GM19455 (cell line): Measurements from ENCODE around the gene NEURL1B.

Source experiments
- ATAC-seq: cut with Tn5 transposase; IDR thresholded peaks from one replicate; pipeline ENCODE4 v1.9.1; 2021; ENCODE audit not compliant: unreplicated experiment

The NEURL1B gene

DNA sequence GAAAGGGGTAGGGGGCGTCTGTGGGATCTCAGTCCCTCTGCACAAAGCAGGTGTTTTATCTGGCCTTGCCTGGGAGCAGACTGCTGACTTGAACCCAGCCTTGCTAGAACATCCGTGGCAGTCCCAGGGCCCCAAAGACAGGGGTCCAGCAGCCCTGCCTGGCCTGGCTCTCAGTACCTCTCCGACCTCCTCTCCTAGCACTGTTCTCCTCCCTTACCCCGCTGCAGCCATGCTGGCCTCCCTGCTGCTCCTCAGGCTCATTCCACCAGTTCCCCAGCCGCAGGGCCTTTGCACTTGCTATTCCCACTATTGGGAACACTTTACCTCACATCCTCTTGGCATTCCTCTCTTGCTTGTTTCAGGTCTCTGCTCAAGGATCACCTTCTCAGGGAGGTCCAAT, 84.7 kb downstream of the NEURL1B start:
- ATAC-seq: no peak

DNA sequence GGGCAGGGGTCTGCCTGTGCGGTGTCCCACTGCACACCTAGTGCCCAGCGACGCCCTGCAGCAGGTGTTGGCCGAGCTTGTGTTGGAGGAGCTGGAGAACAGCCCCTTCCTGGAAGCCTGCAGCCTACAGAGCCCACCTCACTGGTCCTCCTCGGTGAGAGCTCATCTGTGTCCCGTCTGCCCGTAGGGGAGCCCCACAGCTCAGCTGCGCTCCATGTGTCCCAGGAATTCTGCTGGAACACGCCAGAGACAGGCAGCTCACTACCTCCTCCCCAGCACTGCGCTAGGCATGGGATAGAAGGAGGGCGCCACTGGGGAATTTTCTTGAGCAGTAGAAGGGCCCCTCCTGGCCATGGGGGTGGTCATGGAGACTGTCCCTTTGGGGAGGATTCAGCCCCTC, 85.9 kb downstream of the NEURL1B start:
- ATAC-seq: no peak

DNA sequence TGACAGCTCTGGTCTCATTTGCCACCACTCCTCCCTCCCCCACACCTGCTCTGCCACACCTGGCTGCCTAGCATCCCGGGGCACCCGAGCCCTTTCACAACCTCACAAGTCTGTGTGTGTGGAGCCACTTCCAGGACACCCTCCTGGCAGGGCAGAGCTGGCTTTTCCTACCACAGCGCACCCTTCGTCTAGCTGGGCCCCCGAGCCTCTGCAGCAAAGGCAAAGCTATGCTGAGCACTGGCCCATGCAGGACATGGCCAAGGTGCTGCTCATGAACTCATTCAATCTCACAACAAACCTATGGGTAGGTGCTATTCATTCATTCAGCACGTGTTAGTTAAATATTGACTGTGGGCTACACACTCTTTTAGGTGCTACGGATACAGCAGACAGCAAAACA, 86.5 kb downstream of the NEURL1B start:
- no peak for ATAC-seq

DNA sequence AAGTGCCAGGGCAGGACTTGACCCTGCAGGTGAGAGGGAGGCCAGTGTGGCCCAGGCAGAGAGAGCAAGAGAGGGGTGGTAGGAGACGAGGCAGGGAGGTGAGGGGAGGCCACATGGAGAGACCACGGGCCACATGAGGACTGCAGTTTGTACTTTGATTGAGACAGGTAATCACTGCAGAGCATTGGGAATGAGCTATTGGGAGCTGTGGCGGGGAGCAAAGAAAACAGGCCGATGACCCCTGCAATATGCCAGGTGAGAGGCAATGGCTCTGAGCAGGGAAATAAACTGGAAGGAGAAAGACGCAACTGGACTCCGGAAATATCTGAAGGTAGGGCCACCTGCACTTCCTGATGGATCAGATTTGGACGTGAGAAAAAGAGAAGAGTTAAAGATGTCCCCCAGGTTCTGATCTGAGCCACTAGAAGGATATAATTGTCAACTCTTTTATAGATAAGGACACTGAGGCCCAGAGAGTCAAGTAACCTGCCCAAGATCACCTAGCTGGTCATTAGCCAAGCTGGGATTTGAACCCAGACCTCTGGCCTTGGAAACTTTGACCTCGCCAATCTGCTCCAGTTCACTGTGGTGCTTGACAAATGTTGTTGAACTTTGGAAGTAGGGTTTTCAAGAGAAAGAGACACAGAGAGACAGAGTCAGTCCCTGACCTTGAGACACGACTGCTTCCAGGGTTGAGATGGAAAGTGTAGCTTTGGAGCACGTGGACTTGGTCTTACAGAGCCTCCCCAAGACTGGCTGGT, 87.6 kb downstream of the NEURL1B start:
- ATAC-seq: no peak

DNA sequence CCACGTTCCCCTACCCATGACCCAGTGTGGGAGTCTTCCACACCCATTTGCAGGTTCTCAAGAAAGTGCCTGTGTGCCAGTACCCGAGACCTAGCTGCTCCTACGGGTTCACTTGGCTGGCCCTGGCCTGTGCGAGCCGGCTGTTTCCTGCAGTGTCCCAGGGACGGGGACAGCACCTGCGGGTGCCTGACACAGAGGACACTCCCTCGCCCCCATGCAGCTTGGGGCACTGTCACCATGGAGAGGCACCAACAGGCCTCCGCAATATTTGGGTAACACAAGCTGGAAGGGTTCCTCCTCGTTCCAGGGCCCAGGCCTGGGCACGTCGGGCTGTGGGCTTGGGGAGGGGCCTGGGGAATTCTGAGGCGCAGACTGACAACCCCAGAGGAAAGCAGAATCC, 88.5 kb downstream of the NEURL1B start:
- ATAC-seq: no peak

DNA sequence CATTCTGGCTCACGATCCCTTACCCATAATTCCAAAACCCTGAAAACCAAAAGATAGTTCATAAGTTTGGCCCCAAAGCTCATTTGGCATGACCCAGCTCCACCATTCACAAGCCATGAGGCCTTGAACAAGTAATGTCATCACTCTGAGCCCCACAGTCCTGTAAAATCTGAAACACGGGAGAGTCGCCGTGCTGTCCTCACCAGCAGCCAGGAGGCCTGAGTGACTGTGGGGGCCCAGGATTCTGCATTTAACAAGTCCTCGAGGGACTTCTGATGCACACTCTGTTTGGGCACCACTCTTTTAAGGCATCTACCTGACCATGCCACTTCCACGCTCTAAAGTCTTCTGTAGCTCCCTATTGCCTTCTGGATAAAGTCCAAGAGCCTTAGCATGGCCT, 89.2 kb downstream of the NEURL1B start:
- ATAC-seq: no peak

DNA sequence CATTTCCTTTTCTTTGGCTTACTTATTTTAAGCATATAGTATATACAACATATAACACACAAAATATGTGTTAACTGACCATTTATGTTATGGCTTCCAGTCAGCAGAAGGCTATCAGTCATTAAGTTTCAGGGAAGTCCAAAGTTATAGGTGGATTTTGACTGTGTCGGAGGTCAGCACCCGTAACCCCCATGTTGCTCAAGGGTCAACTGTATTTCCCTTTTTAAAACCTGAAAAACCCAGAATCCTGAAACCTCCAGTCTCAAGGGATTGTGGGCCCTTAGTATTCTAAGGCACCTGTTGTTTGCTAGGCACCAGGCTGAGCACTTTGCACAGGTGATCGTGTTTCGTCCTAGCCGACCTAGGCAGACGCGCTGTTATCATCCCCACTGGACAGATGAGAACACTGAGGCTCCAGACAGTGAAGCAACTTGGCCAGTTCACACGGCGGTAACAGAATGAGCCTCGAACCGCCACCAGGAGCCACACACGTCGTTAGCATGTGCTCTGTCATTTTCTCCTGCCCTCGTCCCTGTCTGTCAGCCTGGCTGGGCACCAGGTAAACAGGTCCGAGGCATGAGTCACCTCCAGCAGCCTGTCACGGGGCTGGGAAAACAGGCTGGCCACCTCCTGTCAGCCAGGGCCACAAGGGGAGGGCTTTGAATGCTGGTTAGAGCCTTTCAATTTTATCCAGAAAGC, 90.1 kb downstream of the NEURL1B start:
- ATAC-seq: no peak

DNA sequence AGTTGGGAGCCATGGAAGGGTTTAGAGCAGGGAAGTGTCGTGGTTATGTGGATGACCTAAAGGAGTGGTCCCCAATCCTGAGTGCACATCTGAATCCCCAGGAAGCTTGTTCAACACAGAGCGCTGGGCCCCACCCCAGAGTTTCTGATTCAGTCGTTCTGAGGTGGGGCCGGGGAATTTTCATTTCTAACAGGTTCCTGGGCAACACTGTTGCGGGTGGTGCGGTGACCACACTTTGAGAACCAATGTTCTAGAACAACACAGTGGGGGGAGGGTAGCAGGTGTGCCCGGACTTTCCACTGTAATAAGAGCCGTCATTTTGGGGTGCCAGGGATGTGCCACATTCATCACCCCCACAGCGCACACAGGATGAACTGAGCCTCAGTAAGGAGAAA, 90.6 kb downstream of the NEURL1B start:
- no peak for ATAC-seq

DNA sequence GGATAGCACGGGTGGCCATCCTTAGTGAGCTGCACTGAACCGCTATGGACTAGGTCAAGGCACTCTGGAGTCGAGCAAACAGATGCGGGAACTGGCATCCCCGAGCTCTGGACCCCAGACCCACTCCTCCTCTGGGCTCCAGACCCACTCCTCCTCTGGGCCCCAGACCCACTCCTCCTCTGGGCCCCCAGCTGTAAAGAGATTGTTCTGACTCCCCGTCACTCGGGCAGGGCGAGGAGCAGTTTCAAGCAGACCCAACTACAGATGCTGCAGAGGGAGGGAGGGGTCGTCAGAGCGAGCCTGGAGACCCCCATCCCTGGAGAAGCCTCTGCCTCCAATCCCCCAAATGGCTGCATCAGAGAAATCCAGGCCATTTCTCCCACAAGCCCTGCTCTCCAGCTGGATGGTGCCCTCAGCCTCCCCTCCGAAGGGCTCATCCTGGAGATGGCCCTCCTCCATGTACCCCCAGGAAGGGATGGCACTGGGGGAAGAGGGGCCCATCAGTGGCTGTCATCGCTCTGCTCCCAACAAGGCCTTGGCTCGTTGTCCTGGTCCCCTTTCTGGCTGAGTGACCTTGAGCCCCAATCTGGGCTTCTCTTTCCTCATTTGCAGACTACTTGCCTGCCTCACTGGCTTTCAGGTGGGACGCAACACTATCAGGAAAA, 91.3 kb downstream of the NEURL1B start:
- ATAC-seq: no peak

DNA sequence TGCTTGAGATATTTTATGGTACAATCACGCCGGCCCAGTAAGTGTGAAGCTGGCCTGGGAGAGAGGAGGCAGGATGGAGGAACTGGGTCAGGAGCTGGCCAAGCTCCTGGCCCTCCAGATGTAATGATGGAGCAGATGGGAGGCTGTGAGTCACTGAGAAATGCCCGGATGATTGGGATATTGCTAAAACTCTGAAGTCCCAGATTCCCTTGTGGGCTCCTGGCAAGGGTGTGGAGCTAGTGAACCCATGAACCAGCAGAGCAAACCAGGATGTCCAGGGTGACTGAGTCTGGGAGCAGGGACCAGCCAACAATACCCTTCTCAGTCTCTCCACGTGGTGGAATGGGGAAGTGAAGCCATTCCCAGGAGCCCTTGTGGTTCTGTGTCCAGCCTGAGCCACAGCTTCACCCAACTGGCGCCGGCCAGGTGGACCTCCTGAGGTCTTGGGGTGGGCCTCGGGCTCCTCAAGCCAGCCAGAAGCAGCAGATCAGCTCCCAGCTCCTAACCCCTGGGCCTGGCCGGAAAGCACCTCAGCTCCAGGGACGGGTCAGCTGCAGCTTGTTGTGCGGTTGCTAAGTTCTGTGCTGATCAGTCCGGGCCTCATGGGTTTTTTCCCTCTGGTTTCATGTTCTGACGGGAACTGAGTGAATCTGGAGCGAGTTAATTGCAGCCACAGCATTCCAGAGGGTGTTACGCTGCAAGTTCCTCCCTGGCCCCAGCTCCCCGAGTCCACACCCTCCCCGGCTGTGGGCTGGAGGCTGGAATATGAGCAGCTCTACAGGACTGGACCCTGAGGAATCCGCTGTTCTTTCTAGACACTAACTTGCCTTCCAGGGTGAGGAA, 92.3 kb downstream of the NEURL1B start:
- no peak for ATAC-seq

DNA sequence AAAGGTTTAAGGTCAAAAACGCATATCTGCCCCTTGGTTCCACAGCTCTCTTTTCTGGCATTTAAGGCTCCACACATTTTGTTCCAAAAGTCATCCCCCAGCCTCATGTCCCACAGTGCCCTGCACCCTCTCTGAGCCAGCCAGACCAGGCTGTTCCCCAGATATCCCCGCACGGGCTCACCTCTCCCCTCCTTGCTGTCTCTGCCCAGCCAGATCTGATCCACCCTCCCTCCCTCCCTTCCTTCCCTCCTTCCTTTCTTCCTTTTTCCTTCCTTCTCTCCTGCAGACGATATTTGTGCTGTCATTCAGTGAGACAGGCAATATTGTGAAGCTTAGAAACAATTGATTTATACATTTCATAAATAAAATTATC, 92.9 kb downstream of the NEURL1B start:
- ATAC-seq: no peak

DNA sequence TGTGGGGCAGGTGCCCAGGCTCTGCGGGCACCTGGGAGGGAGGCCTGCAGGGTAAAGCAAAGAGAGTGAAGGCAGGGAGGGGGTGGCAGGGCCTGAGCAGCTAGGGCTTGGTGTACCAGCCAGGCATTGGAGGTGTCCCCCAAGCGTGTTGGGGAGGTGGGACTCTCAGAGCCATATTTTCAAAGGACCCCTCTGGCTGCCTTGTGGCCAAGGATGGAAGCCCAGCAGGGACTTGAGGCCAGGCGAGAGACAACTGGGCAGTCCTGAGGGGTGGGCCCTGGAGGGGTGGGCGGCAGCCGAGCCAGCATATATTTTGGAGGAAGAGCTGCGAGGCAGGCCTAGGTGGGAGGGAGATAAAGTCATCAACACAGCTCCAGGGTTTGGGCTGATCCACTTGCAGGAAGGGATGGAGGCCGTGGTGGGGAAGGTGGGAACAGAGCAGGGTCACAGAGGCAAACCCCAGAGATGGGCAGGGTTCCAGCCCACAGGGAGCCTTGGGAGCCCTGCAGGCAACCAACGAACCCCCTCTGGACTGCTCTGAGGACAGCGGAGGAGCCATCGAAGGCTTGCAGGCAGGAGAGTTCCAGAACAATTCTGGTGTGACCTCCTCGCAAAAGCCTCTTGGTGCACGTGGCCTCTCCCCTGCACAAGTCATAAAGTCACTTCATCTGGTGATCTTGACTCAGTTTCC, 94.2 kb downstream of the NEURL1B start:
- no peak for ATAC-seq

DNA sequence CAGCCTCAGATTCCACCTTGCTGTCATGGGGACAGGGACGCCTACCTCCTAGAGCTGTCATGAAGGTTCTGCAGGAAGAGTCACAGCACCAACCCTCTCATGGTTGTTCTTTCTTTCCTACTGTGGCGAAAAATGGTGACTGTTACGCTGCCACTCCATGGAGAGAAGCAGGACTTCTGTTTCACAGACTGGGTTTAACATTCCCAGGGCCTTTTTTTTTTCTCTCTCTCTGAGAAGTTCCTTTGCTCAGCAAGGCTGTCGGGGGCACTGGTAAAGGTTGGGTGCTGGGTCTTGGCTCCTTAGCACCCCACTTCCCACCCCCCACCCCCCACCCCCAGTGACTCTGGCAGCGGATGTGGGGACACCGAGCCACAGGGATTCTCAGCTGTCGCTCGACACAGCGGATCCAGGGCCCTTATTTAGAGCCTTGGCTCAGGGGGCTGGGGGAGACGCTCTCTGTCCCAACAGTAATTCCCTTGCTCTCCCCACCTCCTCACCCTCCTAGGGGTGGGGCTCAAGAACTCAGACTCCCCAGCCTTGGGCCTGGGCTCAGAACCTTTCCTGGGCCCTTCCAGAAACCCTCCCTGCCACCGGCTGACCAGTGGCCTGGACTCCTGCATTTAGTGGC, 95.6 kb downstream of the NEURL1B start:
- ATAC-seq: no peak

DNA sequence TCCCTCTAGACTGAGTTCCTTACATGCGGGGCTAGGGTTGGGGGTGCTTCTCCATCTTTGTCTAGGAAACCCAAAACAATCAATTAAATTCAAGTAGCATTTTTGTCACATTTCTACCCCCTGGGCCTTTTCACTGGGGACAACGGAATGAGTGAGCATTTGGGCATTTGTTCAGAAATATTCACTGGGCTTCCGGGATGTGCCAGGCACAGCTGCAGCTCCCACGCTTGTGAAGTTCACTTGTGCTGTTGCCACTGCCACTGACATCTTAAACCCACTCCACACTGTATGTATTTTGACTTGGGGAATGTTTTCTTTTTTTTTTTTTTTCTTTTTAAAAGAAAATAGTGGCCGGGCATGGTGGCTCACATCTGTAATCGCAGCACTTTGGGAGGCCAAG, 98.3 kb downstream of the NEURL1B start:
- no peak for ATAC-seq

DNA sequence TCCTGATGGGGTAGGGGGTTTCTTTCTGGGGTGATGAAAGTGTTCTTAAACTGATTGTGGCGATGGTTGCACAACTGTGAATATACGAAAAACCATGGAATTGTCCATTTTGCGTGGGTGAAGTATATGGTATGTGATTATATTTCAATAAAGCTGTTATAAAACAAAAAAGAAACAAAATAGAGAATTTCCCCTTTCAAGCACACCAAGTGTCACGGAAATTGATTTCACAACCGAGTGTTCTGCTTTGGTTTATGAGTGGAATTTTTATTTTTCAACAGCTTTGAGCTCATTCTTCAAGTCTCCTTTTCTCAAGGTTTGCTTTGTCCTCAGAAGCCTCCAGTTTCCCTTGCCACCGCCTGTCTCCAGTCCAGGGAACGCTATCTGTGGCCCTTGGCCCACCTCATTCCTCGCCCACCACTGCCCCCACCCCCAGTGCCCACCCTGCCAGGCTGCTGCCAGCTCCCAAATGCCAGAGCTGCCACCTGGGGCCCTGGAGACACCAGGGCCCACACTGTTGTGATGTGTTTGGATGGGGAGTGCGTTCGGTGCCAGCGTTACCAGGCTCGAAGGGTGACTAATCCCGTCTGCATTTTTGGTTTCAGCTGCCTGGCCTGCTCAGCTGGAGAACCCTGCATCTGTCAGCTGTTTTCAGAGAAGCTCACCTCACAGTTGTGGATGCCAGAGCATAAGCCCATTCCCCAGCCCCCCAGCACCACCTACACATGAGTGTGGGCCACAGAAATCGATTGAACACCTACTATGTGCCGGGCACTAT, 99.6 kb downstream of the NEURL1B start:
- no peak for ATAC-seq
